Stimulated activated CD4-positive, alpha-beta T cell treated with anti-CD3 and anti-CD28 coated beads, TNF-alpha, amount 100 ng/mL, for 24 hours (primary cell): ENCODE data around the gene ZNF221.

Experiments
- DNase-seq, 3 experiments: peaks; one replicate each; pipeline ENCODE4 v3.0.0-alpha.2; 2020; ENCODE audit warnings: low read depth in 3 of 3

Gene ZNF221

GRCh38 chr19:43957891-43958290 is 6.9 kb downstream of the ZNF221 start:
- DNase-seq: no peak

GRCh38 chr19:43960411-43960810 is 9.4 kb downstream of the ZNF221 start:
- no peak for DNase-seq

- no peak for DNase-seq
Observed at GRCh38 chr19:43966079-43966694, 15.2 kb downstream of the ZNF221 start.

- no peak for DNase-seq
Observed at GRCh38 chr19:43976732-43977131, 25.7 kb downstream of the ZNF221 start.

- no peak for DNase-seq
Observed at GRCh38 chr19:43983544-43983911, 32.5 kb downstream of the ZNF221 start.

GRCh38 chr19:43983912-43984686 is 33.1 kb downstream of the ZNF221 start, which contains the start of gene ZNF155:
TSS of gene ZNF155 (plus strand) at chr19:43984188. CDS start at chr19:43988544, 4,356 bp downstream.
- DNase-seq: peak; percentile 54 to 67 (median 65)

GRCh38 chr19:43984687-43985000 is 33.6 kb downstream of the ZNF221 start:
- DNase-seq: no peak

- DNase-seq: no peak
Observed at GRCh38 chr19:43997631-43998290, 46.7 kb downstream of the ZNF221 start.

- DNase-seq: no peak
Observed at GRCh38 chr19:44002212-44002565, 51.2 kb downstream of the ZNF221 start.

- DNase-seq: peak; percentile 61 to 79 (median 78)
Observed at GRCh38 chr19:44002566-44003460, 51.8 kb downstream of the ZNF221 start, which contains the start of gene ZNF230. TSS of gene ZNF230 (plus strand) at chr19:44002957. CDS start at chr19:44007079, 4,122 bp downstream.

- no peak for DNase-seq
Observed at GRCh38 chr19:44003461-44004009, 52.5 kb downstream of the ZNF221 start.

GRCh38 chr19:44005973-44006372 is 54.9 kb downstream of the ZNF221 start:
- no peak for DNase-seq

GRCh38 chr19:44007473-44007872 is 56.4 kb downstream of the ZNF221 start:
- no peak for DNase-seq

- no peak for DNase-seq
Observed at GRCh38 chr19:44010468-44010867, 59.4 kb downstream of the ZNF221 start.
